IPS DF 19.7 (cell line): Measurements from ENCODE around the gene HCAR2.
"Not testable (repeated sequence)": the region's sequence is repeated elsewhere in the genome, so short reads cannot be mapped to it uniquely, and the experiment has no call there.

Source experiments
- DNase-seq: peaks from one replicate; pipeline ENCODE4 v3.0.0-alpha.2; 2013; ENCODE audit warnings: low read depth, low spot score

HCAR2 gene

DNA sequence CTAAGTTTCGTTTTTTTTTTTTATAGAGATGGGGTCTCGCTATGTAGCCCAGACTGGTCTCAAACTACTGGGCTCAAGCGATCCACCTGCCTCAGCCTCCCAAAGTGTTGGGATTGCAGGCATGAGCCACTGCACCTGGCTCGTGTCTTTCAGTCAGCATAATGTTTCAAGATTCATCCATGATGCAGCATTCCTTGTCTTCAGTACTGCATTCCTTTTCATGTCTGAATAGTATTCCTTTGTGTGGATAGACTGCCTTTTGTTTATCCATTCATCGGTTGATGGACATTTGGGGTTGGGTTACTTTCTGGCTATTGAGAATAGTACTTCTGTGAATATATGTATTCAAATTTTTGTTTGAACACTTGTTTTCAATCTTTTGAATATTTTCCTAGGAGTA, 37.4 kb downstream of the HCAR2 start:
- no peak for DNase-seq

DNA sequence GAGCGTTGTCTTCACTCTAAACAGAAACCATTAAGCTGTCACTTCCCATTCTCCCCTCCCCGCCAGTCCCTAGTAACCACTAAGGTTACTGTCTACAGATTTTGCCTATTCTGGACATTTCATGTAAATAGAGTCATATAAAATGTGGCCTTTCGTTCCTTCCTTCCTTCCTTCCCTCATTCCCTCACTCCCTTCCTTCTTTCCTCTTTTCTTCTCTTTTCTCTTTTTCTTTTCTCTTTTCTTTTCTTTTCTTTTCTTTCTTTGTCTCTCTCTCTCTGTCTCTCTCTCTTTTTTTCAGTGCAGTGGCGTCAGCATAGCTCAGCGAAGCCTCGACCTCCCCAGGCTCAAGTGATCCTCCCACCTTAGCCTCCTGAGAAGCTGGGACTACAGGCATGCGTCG, 37.8 kb downstream of the HCAR2 start:
- DNase-seq = no peak

DNA sequence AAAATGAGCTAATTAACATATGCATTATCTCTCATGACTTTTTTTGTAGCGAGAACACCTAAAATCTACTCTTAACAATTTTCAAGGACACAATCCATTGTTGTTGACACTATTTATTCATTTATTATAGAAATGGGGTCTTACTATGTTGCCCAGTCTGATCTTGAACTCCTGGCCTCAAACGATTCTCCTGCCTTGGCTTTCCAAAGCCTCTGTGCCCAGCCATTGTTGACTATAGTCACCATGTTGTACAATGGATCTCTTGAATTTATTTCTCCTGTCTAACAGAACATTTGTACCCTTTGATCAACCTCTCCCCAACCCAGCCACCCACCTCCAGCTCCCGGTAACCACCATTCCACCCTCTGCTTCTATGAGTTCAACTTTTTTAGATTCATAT, 41.2 kb downstream of the HCAR2 start:
- DNase-seq = no peak

- no peak for DNase-seq
Measured at GRCh38 chr12:122661246-122661645, 41.9 kb downstream of the HCAR2 start.

DNA sequence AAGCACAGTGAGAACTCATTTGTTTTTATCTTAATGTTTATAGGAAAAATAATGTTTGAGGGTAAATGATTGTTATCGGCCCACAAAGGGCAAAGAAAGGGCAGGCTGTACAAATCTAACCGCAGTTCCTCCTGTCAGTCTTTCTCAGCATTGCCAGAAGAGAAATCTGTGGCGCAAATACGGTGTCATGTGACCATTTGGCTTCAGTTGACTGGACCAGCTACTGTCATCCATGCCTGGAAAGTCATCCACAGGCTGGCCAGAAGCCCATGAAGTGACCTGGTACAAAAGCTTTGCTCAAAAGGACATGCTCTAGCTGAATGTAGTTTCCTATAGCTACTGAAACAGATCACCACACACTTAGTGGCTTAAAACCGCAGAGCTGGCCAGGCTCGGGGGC, 43.6 kb downstream of the HCAR2 start:
- no peak for DNase-seq

DNA sequence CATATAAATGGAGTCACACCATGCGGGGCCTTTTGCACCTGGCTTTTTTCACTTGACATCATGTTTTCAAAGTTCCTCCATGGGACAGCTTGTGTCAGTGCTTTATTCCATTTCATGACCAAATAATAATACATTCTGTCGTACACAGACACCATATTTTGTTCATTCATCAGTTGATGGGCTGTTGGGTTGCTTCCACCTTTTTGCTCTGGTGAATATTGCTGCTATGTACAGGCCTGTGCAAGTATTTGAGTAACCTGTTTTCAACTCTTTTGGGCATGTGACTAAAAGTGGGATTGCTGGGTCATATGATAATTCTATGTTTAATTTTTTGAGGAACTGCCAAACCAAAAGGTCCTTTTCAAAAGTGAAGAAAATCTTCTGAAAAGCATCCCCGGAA, 46.9 kb downstream of the HCAR2 start:
- DNase-seq = no peak

DNA sequence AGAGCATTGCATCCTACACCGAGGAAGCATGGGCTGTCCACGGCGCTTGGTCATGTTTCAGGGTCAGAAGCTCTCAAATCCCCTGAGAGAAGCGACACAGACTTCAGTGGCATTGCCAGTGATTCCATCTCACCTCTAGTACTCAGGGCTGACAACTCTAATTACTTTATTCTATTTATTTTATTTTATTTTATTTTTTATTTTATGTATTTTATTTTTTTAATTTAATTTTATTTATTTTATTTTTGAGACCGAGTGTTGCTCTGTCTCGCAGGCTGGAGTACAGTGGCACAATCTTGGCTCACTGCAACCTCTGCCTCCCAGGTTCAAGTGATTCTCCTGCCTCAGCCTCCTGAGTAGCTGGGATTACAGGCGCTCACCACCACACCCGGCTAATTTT, 49.9 kb downstream of the HCAR2 start:
- DNase-seq = not testable (repeated sequence)

DNA sequence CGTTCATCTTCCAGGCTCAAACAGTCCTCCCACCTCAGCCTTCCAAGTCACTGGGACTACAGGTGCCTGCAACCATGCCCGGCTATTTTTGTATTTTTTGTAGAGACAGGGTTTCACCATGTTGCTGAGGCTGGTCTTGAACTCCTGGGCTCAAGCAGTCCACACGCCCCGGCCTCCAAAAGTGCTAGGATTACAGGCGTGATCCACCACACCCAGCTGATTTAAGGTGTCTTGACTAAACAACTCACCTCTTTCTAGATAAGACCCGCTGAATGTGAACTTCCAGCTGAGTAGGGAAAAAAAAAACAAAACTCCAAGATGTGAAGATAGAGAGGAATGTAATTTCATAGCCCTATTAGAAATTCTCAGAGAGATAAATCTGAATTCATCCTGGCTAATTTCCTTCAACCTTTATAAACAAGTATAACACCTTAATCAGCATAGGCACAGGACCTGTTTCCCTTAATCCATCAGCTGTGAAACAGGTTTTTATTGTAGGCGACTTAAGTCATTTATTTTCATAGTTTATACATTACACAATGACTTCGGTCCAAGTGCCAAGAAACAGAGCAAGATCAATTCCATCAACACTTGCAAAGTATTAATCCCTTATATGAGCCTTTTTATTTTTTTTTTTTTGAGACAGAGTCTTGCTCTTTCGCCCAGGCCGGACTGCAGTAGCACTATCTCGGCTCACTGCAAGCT, 51.5 kb downstream of the HCAR2 start:
- DNase-seq = no peak
